DOHH2 (cell line): ENCODE results near the gene HIVEP3.

Experiments used
- H3F3A ChIP-seq: fragments of 200-600 bp; sonication (generic), shearing (Covaris generic); 2 replicates; pipeline ENCODE4 v1.6.0; 2016; ENCODE audit warnings: antibody characterized with exemption, mild to moderate bottlenecking; ENCODE audit not compliant: control insufficient read depth, insufficient read depth
- H3K27ac ChIP-seq: fragments of 200-600 bp; sonication (generic); 2 replicates; pipeline ENCODE4 v1.5.1; 2014; ENCODE audit warnings: low read depth, mild to moderate bottlenecking, low read length, moderate library complexity
- H3K27me3 ChIP-seq: fragments of 200-600 bp; sonication (generic); 2 replicates; pipeline ENCODE4 v1.6.1; 2014; ENCODE audit warnings: mild to moderate bottlenecking, low read length, mixed read lengths; ENCODE audit not compliant: control insufficient read depth
- H3K36me3 ChIP-seq: fragments of 200-600 bp; sonication (generic); 2 replicates; pipeline ENCODE4 v1.6.1; 2014; ENCODE audit warnings: mild to moderate bottlenecking, low read length, moderate library complexity, mixed read lengths; ENCODE audit not compliant: control insufficient read depth
- H3K4me1 ChIP-seq: fragments of 200-600 bp; sonication (generic); 2 replicates; pipeline ENCODE4 v1.6.1; 2014; ENCODE audit warnings: mild to moderate bottlenecking, low read length, mixed read lengths; ENCODE audit not compliant: control insufficient read depth
- H3K4me2 ChIP-seq: fragments of 200-600 bp; sonication (generic); 2 replicates; pipeline ENCODE4 v1.6.0; 2014; ENCODE audit warnings: mild to moderate bottlenecking, low read length, moderate library complexity
- H3K4me3 ChIP-seq: fragments of 200-600 bp; sonication (generic); 2 replicates; pipeline ENCODE4 v1.5.1; 2014; ENCODE audit warnings: mild to moderate bottlenecking, low read length, mixed read lengths
- H3K79me2 ChIP-seq: fragments of 200-600 bp; sonication (generic); 2 replicates; pipeline ENCODE4 v1.6.1; 2014; ENCODE audit warnings: mild to moderate bottlenecking, low read length, mixed read lengths; ENCODE audit not compliant: control insufficient read depth
- H3K9me2 ChIP-seq: fragments of 200-600 bp; sonication (generic); replicated peaks from 2 replicates; pipeline ENCODE4 v1.6.1; 2014; ENCODE audit warnings: mild to moderate bottlenecking, low read length, mixed read lengths; ENCODE audit not compliant: control insufficient read depth
- H3K9me3 ChIP-seq: fragments of 200-600 bp; sonication (generic); 2 replicates; pipeline ENCODE4 v1.6.1; 2014; ENCODE audit warnings: antibody characterized with exemption, low read length, mixed read lengths; ENCODE audit not compliant: control insufficient read depth, insufficient read depth
- H4K20me1 ChIP-seq: fragments of 200-600 bp; sonication (generic); 2 replicates; pipeline ENCODE4 v1.6.0; 2014; ENCODE audit warnings: low read depth, mild to moderate bottlenecking, antibody characterized with exemption, low read length, moderate library complexity; ENCODE audit not compliant: control insufficient read depth, insufficient read depth
- CTCF ChIP-seq: fragments of 200-600 bp; sonication (generic); IDR thresholded peaks from one replicate; pipeline ENCODE4 v1.5.1; 2014; ENCODE audit warnings: antibody characterized with exemption, mild to moderate bottlenecking, low read depth, low read length; ENCODE audit not compliant: poor library complexity, severe bottlenecking
- EZH2phosphoT487 ChIP-seq: fragments of 200-600 bp; sonication (generic); IDR thresholded peaks from 2 replicates; pipeline ENCODE4 v1.6.1; 2017; ENCODE audit warnings: borderline replicate concordance, mild to moderate bottlenecking, antibody characterized with exemption, low read length, moderate library complexity, mixed read lengths

The HIVEP3 gene

DNA sequence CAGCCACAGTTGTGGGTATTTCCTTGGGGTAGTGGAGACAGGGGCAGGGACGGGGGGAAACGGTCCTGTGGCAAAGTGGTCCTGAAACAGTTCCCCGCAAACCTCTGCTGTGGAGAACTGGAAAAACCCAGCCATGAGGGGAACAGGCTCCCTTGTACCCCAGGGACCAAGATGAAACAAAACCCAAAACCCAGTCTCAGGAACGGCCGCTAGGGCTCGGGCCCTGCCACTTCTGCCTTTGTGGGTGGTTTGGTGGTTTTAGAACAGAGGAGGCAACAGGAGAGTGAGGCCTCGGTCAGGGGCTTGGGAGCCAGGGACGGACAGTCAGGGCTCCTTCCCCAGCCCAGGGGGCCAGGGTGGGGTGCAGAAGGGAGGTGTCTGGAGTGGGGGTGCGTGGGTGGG, 409.5 kb downstream of the HIVEP3 start:
- H3K27ac ChIP-seq, result no peak overlapping the region
- no peaks in the 10 kb centered on the region for H3F3A ChIP-seq
- no peaks in the 10 kb centered on the region for H3K79me2 ChIP-seq
- TF ChIP-seq EZH2phosphoT487, result no peak
- no peak for TF ChIP-seq CTCF
- H3K4me1 ChIP-seq, result no peaks in the 10 kb centered on the region
- no peaks in the 10 kb centered on the region for H3K9me3 ChIP-seq
- H3K9me2 ChIP-seq, result no peaks in the 10 kb centered on the region
- no peak overlapping the region for H3K4me2 ChIP-seq
- H3K27me3 ChIP-seq, result peaks cover 3% of the 10 kb centered on the region; the same call in 1 of the 2 replicates
- H3K4me3 ChIP-seq, result no peak overlapping the region
- H3K36me3 ChIP-seq, result no peaks in the 10 kb centered on the region
- no peaks in the 10 kb centered on the region for H4K20me1 ChIP-seq

GRCh38 chr1:41508290-41508689, 410.4 kb downstream of the HIVEP3 start:
- Histone ChIP-seq H4K20me1 (no peaks in the 10 kb centered on the region), H3K27ac (no peak overlapping the region), H3K4me3 (no peak overlapping the region), H3K9me2 (no peaks in the 10 kb centered on the region), H3K9me3 (no peaks in the 10 kb centered on the region), H3K27me3 (peaks cover 3% of the 10 kb centered on the region; the same call in 1 of the 2 replicates), H3K36me3 (no peaks in the 10 kb centered on the region), H3F3A (no peaks in the 10 kb centered on the region), H3K79me2 (no peaks in the 10 kb centered on the region), H3K4me1 (no peaks in the 10 kb centered on the region), H3K4me2 (no peak overlapping the region)
- TF ChIP-seq EZH2phosphoT487 (no peak), CTCF (no peak)

GRCh38 chr1:41507836-41508235, 410.9 kb downstream of the HIVEP3 start:
- Histone ChIP-seq H3K4me2 (no peak overlapping the region), H3K79me2 (no peaks in the 10 kb centered on the region), H3F3A (no peaks in the 10 kb centered on the region), H3K36me3 (no peaks in the 10 kb centered on the region), H4K20me1 (no peaks in the 10 kb centered on the region), H3K27ac (no peak overlapping the region), H3K27me3 (peaks cover 3% of the 10 kb centered on the region; the same call in 1 of the 2 replicates), H3K4me1 (no peaks in the 10 kb centered on the region), H3K9me2 (no peaks in the 10 kb centered on the region), H3K9me3 (no peaks in the 10 kb centered on the region), H3K4me3 (no peak overlapping the region)
- TF ChIP-seq CTCF (no peak), EZH2phosphoT487 (no peak)
